MM.1S (cell line): ENCODE data around the gene ADCY5.

Experiments
- DNase-seq: peaks from one replicate; pipeline ENCODE4 v3.0.0-alpha.2; 2015
- H2AFZ ChIP-seq: fragments of 300-600 bp; sonication (generic); 2 replicates; pipeline ENCODE4 v1.6.0; 2016; ENCODE audit warnings: antibody characterized with exemption, low read length
- H3F3A ChIP-seq: fragments of 300-600 bp; sonication (generic); 2 replicates; pipeline ENCODE4 v1.6.1; 2016; ENCODE audit warnings: mild to moderate bottlenecking, antibody characterized with exemption, low read length, moderate library complexity, mixed read lengths; ENCODE audit not compliant: insufficient read depth
- H3K27ac ChIP-seq: fragments of 300-600 bp; sonication (generic); 2 replicates; pipeline ENCODE4 v1.5.1; 2016; ENCODE audit warnings: mild to moderate bottlenecking, low read length
- H3K27me3 ChIP-seq: fragments of 300-600 bp; sonication (generic); replicated peaks from 2 replicates; pipeline ENCODE4 v1.6.0; 2016; ENCODE audit warnings: low read length; ENCODE audit not compliant: insufficient read depth
- H3K36me3 ChIP-seq: fragments of 300-600 bp; sonication (generic); replicated peaks from 2 replicates; pipeline ENCODE4 v1.6.1; 2016; ENCODE audit warnings: mild to moderate bottlenecking, low read length, mixed read lengths; ENCODE audit not compliant: insufficient read depth
- H3K4me1 ChIP-seq: fragments of 300-600 bp; sonication (generic); 2 replicates; pipeline ENCODE4 v1.6.1; 2016; ENCODE audit warnings: low read length, mixed read lengths
- H3K4me2 ChIP-seq: fragments of 300-600 bp; sonication (generic); 2 replicates; pipeline ENCODE4 v1.6.0; 2016; ENCODE audit warnings: low read depth, low read length
- H3K4me3 ChIP-seq: fragments of 300-600 bp; sonication (generic); 2 replicates; pipeline ENCODE4 v1.5.1; 2016; ENCODE audit warnings: low read length, mixed read lengths
- H3K79me2 ChIP-seq: fragments of 300-600 bp; sonication (generic); 2 replicates; pipeline ENCODE4 v1.6.1; 2016; ENCODE audit warnings: mixed run types, low read length, mixed read lengths
- H3K9ac ChIP-seq: fragments of 300-600 bp; sonication (generic); 2 replicates; pipeline ENCODE4 v1.6.1; 2016; ENCODE audit warnings: low read length, mixed read lengths
- H3K9me2 ChIP-seq: fragments of 300-600 bp; sonication (generic); replicated peaks from 2 replicates; pipeline ENCODE4 v1.6.1; 2016; ENCODE audit warnings: mild to moderate bottlenecking, low read length, mixed read lengths; ENCODE audit not compliant: insufficient read depth
- H3K9me3 ChIP-seq: fragments of 300-600 bp; sonication (generic); replicated peaks from 2 replicates; pipeline ENCODE4 v1.6.1; 2016; ENCODE audit warnings: mild to moderate bottlenecking, low read length, mixed read lengths; ENCODE audit not compliant: insufficient read depth
- H4K20me1 ChIP-seq: fragments of 300-600 bp; sonication (generic); 2 replicates; pipeline ENCODE4 v1.6.1; 2016; ENCODE audit warnings: mild to moderate bottlenecking, low read length, moderate library complexity, mixed read lengths; ENCODE audit not compliant: insufficient read depth
- EZH2 ChIP-seq: fragments of 300-600 bp; sonication (generic); optimal IDR thresholded peaks from 2 replicates; pipeline ENCODE3; 2017; ENCODE audit warnings: low read depth, mild to moderate bottlenecking, antibody characterized with exemption, low read length, mixed read lengths
- EZH2phosphoT487 ChIP-seq: fragments of 300-600 bp; sonication (generic); IDR thresholded peaks from 2 replicates; pipeline ENCODE4 v1.6.1; 2018; ENCODE audit warnings: antibody characterized with exemption, low read length
- TF ChIP-seq, protein P1 (sequence below): fragments of 300-600 bp; sonication (generic); IDR thresholded peaks from 2 replicates; pipeline ENCODE4 v1.5.1; 2016; ENCODE audit warnings: antibody characterized with exemption, low read length, mixed read lengths

Gene ADCY5

DNA sequence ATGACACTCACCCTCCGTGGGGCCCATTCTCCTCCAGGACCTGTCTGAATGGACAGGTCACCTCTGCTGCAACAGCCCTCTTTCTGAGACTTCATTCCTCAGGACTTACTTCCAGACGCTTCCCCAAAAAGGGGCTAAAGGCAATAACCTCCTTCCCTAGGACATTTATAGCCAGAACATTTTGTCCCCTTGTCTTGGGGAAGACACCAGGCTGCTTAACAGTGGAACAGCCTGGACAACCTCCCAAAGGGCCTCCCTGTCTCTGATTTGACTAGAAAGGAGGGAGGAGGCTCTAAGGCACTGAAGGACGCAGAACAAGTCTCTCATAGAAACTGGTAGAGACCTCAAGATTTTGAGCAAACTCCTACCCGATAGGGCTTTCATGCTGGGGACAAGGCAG is 32.7 kb downstream of the ADCY5 start:
- TF ChIP-seq EZH2phosphoT487 (no peak), EZH2 (no peak)
- TF ChIP-seq, protein P1, sequence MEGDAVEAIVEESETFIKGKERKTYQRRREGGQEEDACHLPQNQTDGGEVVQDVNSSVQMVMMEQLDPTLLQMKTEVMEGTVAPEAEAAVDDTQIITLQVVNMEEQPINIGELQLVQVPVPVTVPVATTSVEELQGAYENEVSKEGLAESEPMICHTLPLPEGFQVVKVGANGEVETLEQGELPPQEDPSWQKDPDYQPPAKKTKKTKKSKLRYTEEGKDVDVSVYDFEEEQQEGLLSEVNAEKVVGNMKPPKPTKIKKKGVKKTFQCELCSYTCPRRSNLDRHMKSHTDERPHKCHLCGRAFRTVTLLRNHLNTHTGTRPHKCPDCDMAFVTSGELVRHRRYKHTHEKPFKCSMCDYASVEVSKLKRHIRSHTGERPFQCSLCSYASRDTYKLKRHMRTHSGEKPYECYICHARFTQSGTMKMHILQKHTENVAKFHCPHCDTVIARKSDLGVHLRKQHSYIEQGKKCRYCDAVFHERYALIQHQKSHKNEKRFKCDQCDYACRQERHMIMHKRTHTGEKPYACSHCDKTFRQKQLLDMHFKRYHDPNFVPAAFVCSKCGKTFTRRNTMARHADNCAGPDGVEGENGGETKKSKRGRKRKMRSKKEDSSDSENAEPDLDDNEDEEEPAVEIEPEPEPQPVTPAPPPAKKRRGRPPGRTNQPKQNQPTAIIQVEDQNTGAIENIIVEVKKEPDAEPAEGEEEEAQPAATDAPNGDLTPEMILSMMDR: no peak
- Histone ChIP-seq H3K27ac (no peak overlapping the region), H3K27me3 (no peaks in the 10 kb centered on the region)

DNA sequence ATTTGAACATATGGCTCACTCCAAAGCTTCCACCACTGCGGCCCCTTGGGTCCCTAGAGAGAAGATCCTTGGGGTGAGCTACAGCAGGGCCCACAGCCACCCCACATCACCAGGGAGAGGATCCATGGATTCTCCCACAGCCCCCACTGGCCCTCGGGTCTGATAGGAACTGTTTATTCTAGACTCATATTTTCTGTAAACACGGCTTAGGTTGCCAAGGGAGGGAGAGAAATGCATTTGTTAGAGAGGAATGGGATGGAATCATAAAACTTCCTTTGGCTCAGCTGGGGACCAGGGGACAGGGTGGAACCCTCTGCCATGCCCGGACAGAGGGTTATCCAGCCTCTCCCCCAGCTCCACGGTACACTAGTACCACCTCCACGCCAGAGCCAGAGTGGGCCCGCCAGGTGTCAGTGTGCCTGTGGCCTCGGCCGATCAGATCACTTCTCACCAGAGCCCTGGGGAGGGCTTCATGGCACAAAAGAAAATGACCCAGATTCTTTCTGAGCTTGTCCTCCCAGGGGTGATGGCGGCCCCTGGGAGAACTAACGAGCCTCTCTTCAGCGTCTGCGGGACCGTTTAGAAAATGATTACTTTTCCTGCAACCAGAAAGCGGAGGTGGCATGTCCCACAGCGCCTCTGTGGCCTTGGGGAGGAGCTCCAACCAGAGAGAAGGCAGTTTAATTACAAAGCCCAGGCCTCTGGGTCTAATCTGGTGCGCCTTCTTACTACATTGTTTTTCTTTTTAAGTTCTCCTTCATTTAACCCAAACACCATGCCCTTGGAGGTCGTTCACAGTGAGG is 33.7 kb downstream of the ADCY5 start:
- no peaks in the 10 kb centered on the region for H3K36me3 ChIP-seq
- H4K20me1 ChIP-seq: no peaks in the 10 kb centered on the region
- no peak overlapping the region for H3K9ac ChIP-seq
- H3K4me2 ChIP-seq: no peak overlapping the region
- H3K27ac ChIP-seq: no peak overlapping the region
- H3K4me1 ChIP-seq: no peaks in the 10 kb centered on the region
- no peak for TF ChIP-seq EZH2
- no peaks in the 10 kb centered on the region for H3K79me2 ChIP-seq
- H3K9me2 ChIP-seq: no peaks in the 10 kb centered on the region
- H3K9me3 ChIP-seq: no peaks in the 10 kb centered on the region
- H2AFZ ChIP-seq: no peak overlapping the region
- H3K27me3 ChIP-seq: no peaks in the 10 kb centered on the region
- no peak overlapping the region for H3K4me3 ChIP-seq
- DNase-seq: no peak
- no peaks in the 10 kb centered on the region for H3F3A ChIP-seq

More for the DNA sequence above, 32.7 kb downstream of the ADCY5 start:
- Histone ChIP-seq H3K79me2 (no peaks in the 10 kb centered on the region), H3K36me3 (no peaks in the 10 kb centered on the region), H3K4me2 (no peak overlapping the region), H3F3A (no peaks in the 10 kb centered on the region), H3K9me3 (no peaks in the 10 kb centered on the region), H3K4me1 (no peaks in the 10 kb centered on the region), H3K9ac (no peak overlapping the region), H3K4me3 (no peak overlapping the region), H4K20me1 (no peaks in the 10 kb centered on the region), H3K9me2 (no peaks in the 10 kb centered on the region), H2AFZ (no peak overlapping the region)
- no peak for DNase-seq

DNA sequence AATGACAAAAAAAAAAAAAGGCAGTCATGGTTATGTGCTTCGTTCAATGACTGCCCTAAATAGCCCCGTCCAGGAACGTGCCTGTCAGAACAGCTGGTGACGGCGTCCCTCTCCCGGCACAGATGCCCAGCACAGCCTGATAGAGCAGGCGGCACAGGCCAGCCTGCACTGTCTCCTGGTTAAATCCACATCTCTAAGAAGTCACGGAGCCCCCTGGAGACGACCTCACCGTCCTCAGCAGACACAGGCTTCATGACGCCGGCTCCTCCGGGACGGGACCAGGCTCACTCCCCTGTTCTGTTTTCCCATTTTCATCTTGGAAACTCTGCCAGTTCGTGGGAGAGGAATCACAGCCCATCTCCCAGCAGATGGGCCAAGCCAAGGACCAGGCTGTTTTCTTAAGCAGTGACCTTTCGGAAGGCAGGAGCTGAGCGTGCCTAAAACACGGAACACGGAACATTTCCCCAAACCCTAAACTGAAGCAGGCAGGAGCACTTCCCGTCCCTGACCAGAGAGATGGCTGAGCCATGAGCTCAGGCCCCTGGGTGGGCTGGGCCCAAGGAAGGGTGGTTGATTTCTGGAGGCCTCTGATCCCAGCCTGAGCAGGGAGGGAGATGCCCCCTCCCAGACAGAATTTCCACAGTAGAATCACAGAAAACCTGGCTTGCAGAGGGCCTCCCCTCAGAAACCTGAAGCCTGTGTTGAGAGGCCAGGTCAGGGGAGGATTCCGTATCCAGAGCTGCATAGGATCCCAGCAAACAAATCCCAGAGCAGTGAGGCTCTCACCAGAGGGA is 35.9 kb downstream of the ADCY5 start:
- no peak overlapping the region for H2AFZ ChIP-seq
- no peaks in the 10 kb centered on the region for H3F3A ChIP-seq
- DNase-seq: no peak
- TF ChIP-seq, protein P1: no peak
- no peak for TF ChIP-seq EZH2phosphoT487
- no peak for TF ChIP-seq EZH2
- H3K9ac ChIP-seq: no peak overlapping the region
- no peak overlapping the region for H3K27ac ChIP-seq
- no peaks in the 10 kb centered on the region for H3K4me1 ChIP-seq
- H3K27me3 ChIP-seq: no peaks in the 10 kb centered on the region
- H3K9me3 ChIP-seq: no peaks in the 10 kb centered on the region
- no peaks in the 10 kb centered on the region for H4K20me1 ChIP-seq
- H3K9me2 ChIP-seq: no peaks in the 10 kb centered on the region
- H3K4me3 ChIP-seq: no peak overlapping the region
- H3K79me2 ChIP-seq: no peaks in the 10 kb centered on the region
- H3K36me3 ChIP-seq: no peaks in the 10 kb centered on the region
- H3K4me2 ChIP-seq: no peak overlapping the region
